Measurements from ENCODE around the gene EXD3.

The EXD3 gene

GRCh38 chr9:137374131-137374845, 48.7 kb downstream of the EXD3 start:
- no peak for DNase-seq

- DNase-seq, result no peak
These were observed 49.4 kb downstream of the EXD3 start for GRCh38 chr9:137373611-137373980.

GRCh38 chr9:137372693-137373610, 50.0 kb downstream of the EXD3 start:
- DNase-seq, result no peak

- DNase-seq, result no peak
These were observed 50.9 kb downstream of the EXD3 start for GRCh38 chr9:137371946-137372651.

- DNase-seq, result no peak
These were observed 51.4 kb downstream of the EXD3 start for GRCh38 chr9:137371521-137371941.

DNA sequence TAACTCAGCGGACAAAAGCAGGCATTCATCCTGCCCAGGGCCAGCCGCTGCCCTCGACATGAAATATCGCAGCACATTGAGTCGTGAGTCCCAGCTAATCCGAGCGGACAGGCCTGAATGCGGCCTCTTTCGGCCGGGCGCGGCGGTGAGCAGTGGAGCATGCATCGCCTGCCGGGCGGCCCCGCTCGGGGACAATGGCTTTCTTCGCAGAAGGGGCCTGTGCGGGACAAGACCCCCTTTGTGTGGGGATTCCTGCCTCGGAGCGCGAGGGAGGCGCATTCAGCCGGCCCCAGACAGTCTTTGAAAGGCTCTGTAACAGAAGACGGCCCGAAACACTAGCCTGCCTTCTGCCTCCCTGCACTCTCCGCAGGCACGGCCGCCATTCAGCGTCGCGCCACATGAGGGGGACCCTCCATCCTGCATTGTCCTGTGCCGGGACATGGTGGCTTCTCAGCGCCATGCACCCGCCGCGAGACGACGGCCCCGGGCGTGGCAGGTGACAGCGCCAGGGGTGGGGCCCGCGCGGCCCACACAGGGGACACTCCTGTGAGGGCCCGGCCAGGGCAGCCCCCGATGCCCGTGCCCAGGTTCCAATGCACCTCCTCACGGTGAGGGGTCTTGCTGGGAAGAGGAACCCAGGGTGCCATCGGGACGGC, 52.0 kb downstream of the EXD3 start:
- no peak for DNase-seq

DNA sequence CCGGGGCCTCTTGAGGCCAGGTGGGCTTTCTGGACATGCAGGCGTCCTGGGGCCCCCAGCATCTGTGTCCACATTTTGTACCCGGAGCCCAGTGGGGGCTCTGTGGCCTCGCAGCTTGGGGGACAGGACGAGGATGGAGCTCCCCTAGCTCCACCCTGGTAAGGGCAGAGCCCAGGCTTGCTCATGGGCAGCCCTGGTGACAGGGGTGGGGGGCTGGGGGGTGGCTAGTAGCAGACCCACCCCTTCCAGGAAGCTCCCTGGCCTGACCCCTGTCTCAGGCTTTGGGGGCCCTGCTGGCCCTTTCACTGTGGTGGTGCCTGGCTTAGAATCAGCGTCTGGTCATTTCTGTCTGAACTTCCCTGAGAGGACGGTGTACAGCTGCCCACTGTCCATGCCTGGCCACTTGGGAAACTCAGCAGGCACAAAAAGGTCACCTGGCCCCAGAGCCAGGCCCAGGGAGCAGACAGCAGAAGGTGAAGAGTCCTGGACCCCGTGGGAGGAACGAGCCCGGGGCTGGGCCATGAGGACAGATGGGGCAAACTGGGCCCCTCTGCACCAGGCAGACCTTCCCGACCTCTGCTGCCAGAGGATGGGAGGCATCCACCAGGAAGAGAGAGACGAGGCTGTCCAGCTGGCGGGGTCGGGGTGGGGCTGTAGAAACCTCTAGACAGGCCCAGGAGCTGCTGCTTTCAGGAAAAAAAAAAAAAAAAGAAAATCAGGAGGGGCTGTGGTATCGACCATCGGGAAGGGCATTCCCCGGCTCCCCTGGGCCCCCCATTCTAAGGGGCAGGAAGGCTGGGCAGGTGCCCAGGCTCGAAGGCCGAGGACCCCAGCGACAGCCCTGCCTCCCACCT, 52.8 kb downstream of the EXD3 start:
- DNase-seq, result no peak

DNA sequence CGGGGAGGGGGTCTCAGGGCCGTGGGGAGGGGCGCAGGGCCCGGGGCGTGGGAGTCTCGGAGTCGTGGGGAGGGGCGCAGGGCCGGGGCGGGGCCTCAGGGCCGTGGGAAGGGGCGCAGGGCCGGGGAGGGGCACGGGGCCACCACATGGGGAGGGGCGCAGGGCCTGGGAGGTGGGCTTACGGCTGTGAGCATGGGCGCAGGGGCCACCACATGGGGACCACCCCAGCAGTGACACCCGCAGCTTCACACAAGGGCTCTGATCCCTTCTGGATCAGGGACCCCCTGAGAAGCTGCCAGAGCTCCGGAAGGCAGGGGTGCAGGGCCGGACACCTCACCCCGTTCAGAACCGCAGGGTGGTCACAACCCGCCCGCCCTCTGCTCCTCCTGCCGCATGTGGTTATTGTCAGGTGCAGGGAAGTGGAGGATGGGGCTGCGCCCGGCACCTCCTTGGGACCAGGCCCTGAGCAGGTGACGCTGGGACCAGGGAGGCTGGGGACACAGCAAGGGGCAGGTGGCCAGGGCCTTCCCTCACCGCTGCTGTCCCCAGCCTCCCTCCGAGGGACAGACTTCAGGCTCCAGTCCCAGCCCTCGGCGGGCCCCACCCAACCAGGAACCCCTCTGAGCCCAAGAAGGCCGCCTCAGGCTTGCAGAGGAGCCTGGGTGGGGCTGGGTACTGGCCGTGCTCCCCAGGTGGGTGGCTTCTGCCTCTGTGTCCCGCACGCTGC, 53.7 kb downstream of the EXD3 start:
- DNase-seq, result no peak

DNA sequence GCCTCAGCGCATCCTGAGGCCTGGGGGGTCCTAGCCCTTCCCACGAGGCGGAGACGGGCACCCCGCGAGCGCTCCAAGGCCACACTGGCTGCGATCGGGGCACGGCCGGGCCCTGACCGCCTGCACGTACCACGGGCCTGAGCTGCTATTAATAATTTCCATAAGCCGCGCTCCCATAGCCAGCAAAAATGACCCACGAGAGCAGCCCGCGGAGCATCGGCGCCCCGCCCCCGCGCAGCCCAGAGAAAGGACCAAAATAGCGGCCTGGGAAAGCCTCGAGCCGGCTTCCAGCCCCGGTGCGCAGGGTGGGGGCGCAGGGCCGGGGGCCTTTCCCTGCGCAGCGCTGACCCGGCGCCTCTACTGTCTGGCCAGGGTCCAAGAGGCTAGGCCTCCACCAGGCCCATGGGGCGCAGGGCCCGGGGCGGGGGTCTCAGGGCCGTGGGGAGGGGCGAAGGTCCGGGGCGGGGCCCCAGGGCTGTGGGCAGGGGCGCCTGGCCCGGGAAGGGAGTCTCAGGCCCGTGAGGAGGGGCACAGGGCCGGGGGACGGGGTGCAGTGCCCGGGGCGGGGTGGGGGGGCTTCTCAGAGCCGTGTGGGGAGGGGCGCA, 54.4 kb downstream of the EXD3 start:
- DNase-seq, result no peak

DNA sequence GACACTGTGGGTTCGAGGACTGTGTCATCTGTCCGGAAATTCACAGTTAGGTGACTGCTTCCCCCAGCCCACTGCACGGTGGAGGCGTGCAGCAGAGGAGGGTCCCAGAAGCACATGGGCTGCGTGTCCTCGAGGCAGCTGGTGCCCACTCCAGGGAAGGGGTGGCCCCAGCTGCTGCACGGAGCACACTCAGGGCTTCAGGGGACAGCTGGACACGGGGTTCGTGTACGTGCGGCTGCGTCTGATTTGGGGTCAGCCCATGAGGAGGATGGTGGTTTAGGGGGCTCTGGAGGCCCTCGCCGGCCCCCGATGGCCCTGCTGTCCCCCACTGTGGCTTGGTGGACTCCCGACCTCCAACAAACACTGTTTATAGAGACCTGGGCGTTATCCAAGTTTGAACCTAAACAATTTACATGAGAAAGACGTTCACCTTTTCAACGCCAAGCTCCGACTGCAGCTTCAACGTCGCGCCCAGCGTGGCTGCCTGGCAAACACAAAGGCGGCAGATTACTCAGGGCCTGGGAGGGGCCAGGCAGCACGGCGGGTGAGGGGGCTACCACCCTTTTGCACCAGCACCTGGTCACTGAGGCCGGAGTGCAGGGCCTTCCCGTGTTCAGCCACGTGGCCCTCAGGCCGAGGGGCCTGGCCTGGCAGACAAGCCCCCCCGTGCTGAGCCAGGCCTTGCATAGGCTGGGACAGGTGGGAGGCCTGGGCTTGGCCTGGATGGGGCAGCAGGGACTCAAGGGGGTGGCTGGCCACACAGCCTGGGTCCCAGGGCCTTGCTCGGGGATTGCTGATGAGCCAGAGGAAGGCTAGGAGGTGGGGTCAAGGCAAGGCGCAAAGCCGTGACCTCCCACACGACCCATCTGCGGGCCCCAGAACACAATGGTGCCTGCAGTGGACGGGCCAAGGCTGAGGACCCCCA, 55.2 kb downstream of the EXD3 start:
- DNase-seq, result no peak

DNA sequence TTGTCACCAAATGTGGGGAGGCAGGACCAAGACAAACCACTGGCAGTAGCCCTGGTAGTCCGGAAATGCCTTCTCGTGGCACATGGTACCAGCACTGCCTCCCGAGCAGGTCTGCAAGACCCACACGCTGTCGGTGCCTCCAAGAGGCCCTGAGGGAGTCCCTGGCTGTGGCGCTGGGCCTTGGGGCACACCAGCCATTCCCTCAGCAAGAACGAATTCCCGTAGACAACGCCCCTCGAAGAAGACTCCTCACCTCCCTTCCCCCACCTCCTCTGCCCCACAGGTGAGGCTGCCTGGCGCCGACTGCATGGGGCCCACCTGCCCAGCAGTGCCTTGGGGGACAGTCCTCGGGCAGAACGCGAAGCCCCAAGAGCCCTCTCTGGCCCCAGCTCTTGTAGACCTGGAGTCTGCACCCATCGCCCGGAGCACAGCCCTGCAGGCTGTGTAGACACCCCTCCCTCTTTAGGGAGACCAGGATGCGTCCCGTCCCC, 56.0 kb downstream of the EXD3 start:
- no peak for DNase-seq

- no peak for DNase-seq
These were observed 56.5 kb downstream of the EXD3 start for GRCh38 chr9:137366445-137366810.

DNA sequence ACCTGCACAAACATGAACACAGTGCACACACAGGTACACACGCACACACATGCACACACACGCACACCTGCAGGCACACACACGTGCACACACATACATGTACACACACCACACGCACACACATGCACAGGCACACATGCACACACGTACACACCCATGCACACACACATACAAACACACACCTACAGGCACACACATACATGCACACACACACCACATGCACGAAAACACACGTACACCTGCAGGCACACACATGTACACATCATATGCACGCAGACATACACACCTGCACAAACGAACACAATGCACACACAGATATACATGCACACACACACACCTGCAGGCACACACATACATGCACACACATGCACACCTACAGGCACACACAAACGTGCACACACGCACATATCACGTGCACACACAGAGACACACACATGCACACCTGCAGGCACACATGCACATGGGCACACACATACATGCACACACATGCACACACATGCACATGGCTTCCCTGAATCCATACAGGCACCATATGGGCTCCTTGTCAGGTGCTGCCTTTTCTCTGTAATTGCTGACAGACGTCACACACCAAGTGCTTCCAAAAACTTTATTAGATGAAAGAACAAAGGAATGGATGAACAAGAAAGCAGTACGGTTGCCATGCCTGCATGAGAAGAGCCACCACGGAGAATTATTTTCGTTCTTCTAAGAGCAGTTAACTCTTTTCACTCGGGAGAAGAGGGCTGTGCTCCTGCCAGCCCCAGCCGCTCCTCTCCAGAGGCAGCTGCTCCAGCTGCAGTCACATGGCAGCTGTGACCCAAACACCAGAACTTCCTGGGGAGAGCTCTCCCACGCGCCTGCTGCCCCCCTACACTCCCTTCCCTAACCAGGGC, 57.2 kb downstream of the EXD3 start:
- no peak for DNase-seq

DNA sequence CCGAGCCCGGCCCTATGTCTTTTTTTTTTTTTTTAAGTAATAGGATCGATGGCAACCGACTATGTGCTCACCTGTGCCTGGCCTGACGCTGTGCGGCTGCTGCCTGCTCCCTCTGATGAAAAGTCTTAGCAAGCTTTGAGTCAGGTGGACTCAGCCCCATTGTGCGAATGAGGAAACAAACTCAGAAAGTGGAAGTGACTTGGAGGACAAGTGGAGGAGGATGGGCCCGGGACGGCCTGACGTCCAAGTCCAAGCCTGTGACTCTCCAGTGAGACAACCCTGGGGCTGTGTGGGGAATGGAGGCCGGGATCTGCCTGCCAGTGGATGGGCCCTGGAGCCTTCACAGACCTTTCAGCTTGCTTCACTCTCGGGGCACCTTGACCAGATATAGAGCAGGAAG, 57.9 kb downstream of the EXD3 start:
- DNase-seq, result no peak

DNA sequence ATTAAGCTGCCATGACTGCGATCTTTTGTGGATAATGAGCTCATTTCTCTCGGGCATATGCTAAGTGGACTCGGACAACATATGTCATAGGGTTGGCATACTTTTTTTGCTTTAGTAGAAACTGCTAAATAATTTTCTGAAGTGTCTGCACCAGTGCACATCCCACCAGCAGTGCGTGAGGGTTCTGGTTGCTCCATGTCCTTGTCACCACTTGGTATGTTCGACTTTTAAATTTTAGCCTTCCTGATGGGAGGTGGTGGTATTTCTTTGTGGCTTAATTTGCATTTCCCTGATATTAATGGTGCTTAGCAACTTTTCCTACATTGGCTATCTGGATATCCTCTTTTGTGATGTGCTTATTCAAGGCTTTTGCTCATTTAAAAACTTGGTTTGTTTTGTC, 63.1 kb downstream of the EXD3 start:
- no peak for DNase-seq

DNA sequence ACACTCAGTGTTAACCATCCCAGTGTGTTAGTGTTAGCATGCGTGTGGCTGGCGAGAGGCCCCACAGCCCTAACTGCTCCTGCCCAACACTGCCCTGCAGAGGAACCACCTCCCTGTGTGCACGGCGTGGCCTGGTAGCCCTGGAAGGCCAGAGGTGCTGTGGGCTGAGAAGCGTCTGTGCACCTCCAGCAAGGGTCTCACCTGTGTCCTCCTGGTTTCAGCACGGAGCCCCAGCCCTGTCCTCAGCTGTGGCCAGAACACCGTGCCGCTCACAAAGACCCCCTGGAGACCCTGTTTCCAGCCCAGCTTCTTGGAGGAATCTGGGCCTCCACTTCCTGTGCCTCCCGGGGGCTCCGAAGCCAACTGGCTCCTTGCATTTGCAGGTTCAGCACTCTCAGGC, 64.8 kb downstream of the EXD3 start:
- DNase-seq, result no peak

GRCh38 chr9:137357166-137357565, 65.8 kb downstream of the EXD3 start:
- DNase-seq, result no peak

DNA sequence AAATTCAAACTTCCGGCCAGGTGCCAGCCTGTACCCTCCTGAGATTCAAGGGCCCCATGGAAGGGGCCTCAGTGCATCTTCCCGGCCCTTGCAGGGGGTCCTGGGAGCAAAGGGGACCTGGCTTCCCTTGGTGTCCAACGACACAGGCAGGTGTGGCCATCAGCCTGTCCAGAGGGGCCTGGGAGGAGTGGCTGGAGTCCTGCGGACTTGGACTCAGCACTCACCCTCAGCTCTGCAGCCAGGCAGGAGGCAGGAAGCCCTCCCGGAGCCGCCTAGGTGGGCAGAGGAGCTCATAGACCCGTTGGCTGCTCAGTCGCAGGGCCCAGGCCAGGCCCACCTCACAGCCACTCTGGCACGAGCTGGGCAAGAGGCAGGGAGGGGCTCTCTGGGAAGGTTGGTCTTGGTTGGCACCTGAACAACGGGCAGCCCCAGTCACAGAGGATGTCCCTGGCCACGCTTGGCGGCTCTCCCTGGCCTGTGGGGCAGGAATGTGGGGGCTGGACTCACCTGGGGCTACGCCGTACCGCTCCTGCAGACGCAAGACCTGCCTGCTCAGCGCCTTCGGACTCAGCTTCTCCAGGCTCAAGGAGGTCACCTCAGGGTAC, 67.1 kb downstream of the EXD3 start:
- DNase-seq, result no peak
